C4-2B (cell line): ENCODE measurements around the gene LCN10.

ENCODE experiments used
- CTCF ChIP-seq: fragments of 450-650 bp; conservative IDR thresholded peaks from 2 replicates; pipeline ENCODE4 v1.5.1; 2017; ENCODE audit warnings: mild to moderate bottlenecking
- ZFX ChIP-seq: fragments of 450-650 bp; IDR thresholded peaks from 2 replicates; pipeline ENCODE4 v1.6.1; 2017

DNA sequence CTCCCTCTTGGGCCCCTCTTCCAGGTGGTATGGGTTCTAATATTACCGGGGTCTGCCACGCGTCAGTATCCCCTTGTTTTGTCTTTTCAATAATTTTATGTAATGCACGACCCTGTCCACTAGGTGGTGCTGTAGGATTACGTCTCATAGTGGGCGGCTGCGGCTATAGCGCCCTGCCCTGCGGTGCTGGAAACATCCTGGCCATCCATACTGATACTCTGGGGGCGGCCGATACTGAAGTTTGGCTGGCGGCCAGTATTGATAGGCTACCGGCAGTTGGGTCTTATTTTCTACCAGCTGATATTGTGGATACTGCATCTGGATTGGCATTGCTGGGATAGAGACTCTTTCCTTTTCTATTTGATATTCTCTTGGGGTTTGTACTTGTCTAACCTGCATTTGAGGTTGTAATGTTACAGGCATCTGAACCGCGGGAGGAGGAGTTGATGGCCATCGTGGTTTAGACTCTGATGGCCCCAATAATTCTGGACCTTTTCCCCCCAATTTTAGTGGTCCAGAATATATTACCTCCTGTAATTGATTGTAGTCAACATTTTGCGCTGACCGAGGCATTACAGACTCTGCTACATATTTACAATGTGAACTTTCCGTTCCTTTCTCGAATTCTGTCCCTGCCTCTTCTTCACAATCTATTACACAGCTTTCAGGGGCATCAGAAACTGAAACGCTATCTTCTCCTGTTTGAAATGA is 45.1 kb upstream of the LCN10 start:
- TF ChIP-seq CTCF = peak; percentile 90
- TF ChIP-seq ZFX = no peak
